ENCODE data around the gene KNTC1.

- no peak for TF ChIP-seq EP300 (IDR thresholded peaks at IDR 0.05)
- no peak for TF ChIP-seq CTCF (IDR thresholded peaks at IDR 0.05)
Measured at GRCh38 chr12:122547330-122547729, 20.3 kb downstream of the KNTC1 start.
